ENCODE measurements around the gene CCDC192. TPM values are rescaled to one million over a fixed set of nuclear protein-coding genes. Genes with fewer than 3 reads are reported as not detected.

The CCDC192 gene
- total and polyA plus RNA-seq, 2 donors (not counting 3 experiments of a cell fraction or from before 2014, with no cell fraction given), result not detected

- FAIRE-seq, result no peak
- TF ChIP-seq FOS (IDR thresholded peaks at IDR 0.05; ENCODE audit: borderline replicate concordance, insufficient read depth, low read length), result no peak
- no peak for TF ChIP-seq MAX (IDR thresholded peaks at IDR 0.05; ENCODE audit: insufficient read depth, insufficient read length)
- no peak for TF ChIP-seq GATA2 (IDR thresholded peaks at IDR 0.05; ENCODE audit: insufficient read depth, insufficient read length, low read depth, low read length)
- TF ChIP-seq CTCF (IDR thresholded peaks at IDR 0.05; ENCODE audit: extremely low read depth in 1 of 2, insufficient read depth in 1 of 2, low read depth in 1 of 2, low read length in 2 of 2), result no peak
- TF ChIP-seq MYC (IDR thresholded peaks at IDR 0.05; ENCODE audit: low read depth, low read length), result no peak
- TF ChIP-seq POLR2A (IDR thresholded peaks at IDR 0.05; ENCODE audit: low read depth, low read length), result no peak
- TF ChIP-seq JUN (IDR thresholded peaks at IDR 0.05; ENCODE audit: borderline replicate concordance, insufficient read depth, insufficient read length, low read depth), result no peak
- TF ChIP-seq POLR2AphosphoS5 (IDR thresholded peaks at IDR 0.05; ENCODE audit: insufficient read depth, low read depth, low read length), result no peak
- no peak for TF ChIP-seq EZH2 (IDR thresholded peaks at IDR 0.05; ENCODE audit: borderline replicate concordance, low read depth, low read length, severe bottlenecking)
- intact Hi-C loops (cut with micrococcal nuclease), result no loop called here
Measured at GRCh38 chr5:127805448-127805847, 102.3 kb downstream of the CCDC192 start.

More at GRCh38 chr5:127805448-127805847, 102.3 kb downstream of the CCDC192 start:
- no TSS peak for BruUV-seq (replicated peaks)
- no peaks in the 10 kb centered on the region for H3K9me1 ChIP-seq (replicated peaks; ENCODE audit: control insufficient read depth, extremely low read depth, insufficient read depth, low read length)
- ChIA-PET CTCF (no interaction called here), POLR2A (no interaction called here)
- no peaks in the 10 kb centered on the region for H4K20me1 ChIP-seq (replicated peaks; ENCODE audit: control insufficient read depth, extremely low read depth, insufficient read depth, low read length)
- dilution Hi-C loops (cut with MboI; ENCODE audit: extremely low pct_ligation_motif_present, low sequenced_read_pairs), result no loop called here
- H3K4me3 ChIP-seq (replicated peaks in 1 of 3; ENCODE audit: insufficient read depth in 1 of 3, low read depth in 1 of 3, low read length in 3 of 3), result no peak overlapping the region
- H3K4me1 ChIP-seq (ENCODE audit: control insufficient read depth, extremely low read depth, insufficient read depth, low read length), result peaks cover 17% of the 10 kb centered on the region
- no peaks in the 10 kb centered on the region for H3K9me3 ChIP-seq (replicated peaks; ENCODE audit: control insufficient read depth, insufficient read depth, low read length)
- H3K27ac ChIP-seq (ENCODE audit: insufficient read depth, low read depth, low read length), result no peak overlapping the region
- no peak overlapping the region for H3K4me2 ChIP-seq (ENCODE audit: insufficient read depth, low read length)
- H3K27me3 ChIP-seq (ENCODE audit: control insufficient read depth in 2 of 2, insufficient read depth in 2 of 2, low read length in 2 of 2), result no peaks in the 10 kb centered on the region
- H3K36me3 ChIP-seq (ENCODE audit: control insufficient read depth in 2 of 2, extremely low read depth in 1 of 2, insufficient read depth in 2 of 2, low read length in 2 of 2), result no peaks in the 10 kb centered on the region
- no peak for DNase-seq (ENCODE audit: low read depth, low spot score)
- no peaks in the 10 kb centered on the region for H3K79me2 ChIP-seq (ENCODE audit: control insufficient read depth, insufficient read depth, low read length)
- H2AFZ ChIP-seq (ENCODE audit: low read depth, low read length), result no peak overlapping the region
- no peak overlapping the region for H3K9ac ChIP-seq (replicated peaks; ENCODE audit: extremely low read depth, insufficient read depth, low read length)

All from endothelial cell of umbilical vein (primary cell).